Brain microvascular endothelial cell (primary cell): ENCODE results near the gene OSR1.

Experiments
- DNase-seq: peaks from one replicate; pipeline ENCODE4 v3.0.0-alpha.2; 2020
- H3K27ac ChIP-seq: fragments of 250-450 bp; sonication (Bioruptor Pico); 2 replicates; pipeline ENCODE4 v1.5.1; 2020; ENCODE audit warnings: mild to moderate bottlenecking, moderate library complexity
- H3K27me3 ChIP-seq: fragments of 250-450 bp; sonication (Bioruptor Pico); replicated peaks from 2 replicates; pipeline ENCODE4 v1.5.1; 2020; ENCODE audit warnings: mild to moderate bottlenecking
- H3K36me3 ChIP-seq: fragments of 250-450 bp; sonication (Bioruptor Pico); replicated peaks from 2 replicates; pipeline ENCODE4 v1.5.1; 2020; ENCODE audit warnings: mild to moderate bottlenecking
- H3K4me3 ChIP-seq: 2 replicates; pipeline ENCODE4 v1.5.1; 2011; ENCODE audit warnings: low read depth, mild to moderate bottlenecking, control low read depth, low read length, moderate library complexity
- in situ Hi-C: cut with HindIII; loops from 2 replicates; pipeline ENCODE4 v1.10.0; 2017; ENCODE audit warnings: low sequenced_read_pairs, low pct_ligation_motif_present
- TF ChIP-seq, protein P1 (sequence below): IDR thresholded peaks from 2 replicates; pipeline ENCODE4 v1.5.1; 2011; ENCODE audit warnings: low read depth, mild to moderate bottlenecking, moderate library complexity, low read length, control low read depth, inconsistent platforms; ENCODE audit errors: missing control alignments

Gene OSR1

DNA sequence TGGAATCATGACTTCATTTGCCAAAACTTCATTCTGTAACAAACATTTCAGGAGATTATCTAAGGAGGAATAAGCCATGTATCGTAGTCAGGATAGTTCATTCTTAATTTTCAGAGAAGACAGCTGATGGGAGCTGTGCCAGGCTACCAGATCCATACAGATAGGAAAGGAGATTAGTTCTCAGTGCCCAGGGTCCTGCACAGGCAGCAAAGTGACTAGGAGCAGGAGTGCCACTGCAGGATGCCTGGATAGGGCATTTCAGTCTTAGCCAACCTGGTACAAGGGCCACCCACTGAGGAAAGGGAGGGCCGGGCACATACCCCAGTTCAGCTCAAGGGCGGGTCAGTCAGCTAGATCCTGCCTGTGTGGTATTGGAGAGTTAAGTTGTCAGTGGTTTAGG, 6.7 kb upstream of the OSR1 start:
- in situ Hi-C loops: loop anchor here (10.0 to 25.0 kb wide), 2 partner anchors 497 to 840 kb away; no protein-coding TSS in a partner anchor
- H3K27me3 ChIP-seq: no peaks in the 10 kb centered on the region

DNA sequence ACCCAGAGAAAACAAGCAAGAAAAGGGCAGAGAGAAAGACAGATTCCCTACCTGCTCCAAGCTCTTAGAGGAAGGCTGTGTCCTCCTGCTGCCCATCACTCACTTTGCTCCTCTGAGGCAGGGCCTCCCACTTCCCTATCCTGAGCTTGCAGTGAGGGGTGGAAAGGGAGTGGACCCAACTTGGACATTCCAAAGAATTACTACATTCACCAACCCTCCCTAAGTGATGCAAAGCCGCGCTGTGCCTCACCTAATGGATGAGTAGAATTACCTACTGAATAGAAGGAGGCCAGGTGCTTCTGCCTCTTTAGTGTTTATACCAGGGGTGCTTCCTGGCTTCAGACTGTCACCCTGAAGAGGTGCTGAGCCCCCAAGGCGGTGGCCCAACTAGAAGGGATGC, 5.6 kb upstream of the OSR1 start:
- no peak for DNase-seq
- TF ChIP-seq, protein P1, sequence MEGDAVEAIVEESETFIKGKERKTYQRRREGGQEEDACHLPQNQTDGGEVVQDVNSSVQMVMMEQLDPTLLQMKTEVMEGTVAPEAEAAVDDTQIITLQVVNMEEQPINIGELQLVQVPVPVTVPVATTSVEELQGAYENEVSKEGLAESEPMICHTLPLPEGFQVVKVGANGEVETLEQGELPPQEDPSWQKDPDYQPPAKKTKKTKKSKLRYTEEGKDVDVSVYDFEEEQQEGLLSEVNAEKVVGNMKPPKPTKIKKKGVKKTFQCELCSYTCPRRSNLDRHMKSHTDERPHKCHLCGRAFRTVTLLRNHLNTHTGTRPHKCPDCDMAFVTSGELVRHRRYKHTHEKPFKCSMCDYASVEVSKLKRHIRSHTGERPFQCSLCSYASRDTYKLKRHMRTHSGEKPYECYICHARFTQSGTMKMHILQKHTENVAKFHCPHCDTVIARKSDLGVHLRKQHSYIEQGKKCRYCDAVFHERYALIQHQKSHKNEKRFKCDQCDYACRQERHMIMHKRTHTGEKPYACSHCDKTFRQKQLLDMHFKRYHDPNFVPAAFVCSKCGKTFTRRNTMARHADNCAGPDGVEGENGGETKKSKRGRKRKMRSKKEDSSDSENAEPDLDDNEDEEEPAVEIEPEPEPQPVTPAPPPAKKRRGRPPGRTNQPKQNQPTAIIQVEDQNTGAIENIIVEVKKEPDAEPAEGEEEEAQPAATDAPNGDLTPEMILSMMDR: no peak
- in situ Hi-C loops: loop anchor here (10.0 to 25.0 kb wide), 2 partner anchors 498 to 839 kb away; no protein-coding TSS in a partner anchor
- H3K4me3 ChIP-seq: no peak overlapping the region
- no peaks in the 10 kb centered on the region for H3K27me3 ChIP-seq
- no peak overlapping the region for H3K27ac ChIP-seq
- no peaks in the 10 kb centered on the region for H3K36me3 ChIP-seq

More for the DNA sequence above, 6.7 kb upstream of the OSR1 start:
- TF ChIP-seq, protein P1: no peak
- DNase-seq: no peak
- no peaks in the 10 kb centered on the region for H3K36me3 ChIP-seq
- no peak overlapping the region for H3K4me3 ChIP-seq
- H3K27ac ChIP-seq: no peak overlapping the region

DNA sequence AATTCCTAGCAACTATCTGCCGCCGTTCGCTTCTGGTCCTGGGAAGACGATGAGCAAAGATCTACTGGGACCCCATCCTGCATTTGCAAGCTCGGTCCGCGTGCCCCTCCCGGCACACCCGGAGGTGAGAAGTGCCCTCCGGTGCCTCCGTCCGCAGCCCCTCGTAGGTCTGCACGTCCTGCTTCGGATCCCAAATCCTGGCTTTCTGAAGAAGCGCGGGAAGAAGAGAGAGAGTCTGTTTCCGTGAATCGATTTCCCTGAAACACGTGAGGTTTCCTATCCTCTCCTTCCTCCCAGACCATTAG, 5.0 kb upstream of the OSR1 start:
- H3K27me3 ChIP-seq: no peaks in the 10 kb centered on the region
- H3K4me3 ChIP-seq: peak overlapping the region; percentile 66
- DNase-seq: no peak
- in situ Hi-C loops: loop anchor here (10.0 to 25.0 kb wide), 2 partner anchors 499 to 839 kb away; no protein-coding TSS in a partner anchor
- no peaks in the 10 kb centered on the region for H3K36me3 ChIP-seq
- TF ChIP-seq, protein P1: no peak
- H3K27ac ChIP-seq: no peak overlapping the region

DNA sequence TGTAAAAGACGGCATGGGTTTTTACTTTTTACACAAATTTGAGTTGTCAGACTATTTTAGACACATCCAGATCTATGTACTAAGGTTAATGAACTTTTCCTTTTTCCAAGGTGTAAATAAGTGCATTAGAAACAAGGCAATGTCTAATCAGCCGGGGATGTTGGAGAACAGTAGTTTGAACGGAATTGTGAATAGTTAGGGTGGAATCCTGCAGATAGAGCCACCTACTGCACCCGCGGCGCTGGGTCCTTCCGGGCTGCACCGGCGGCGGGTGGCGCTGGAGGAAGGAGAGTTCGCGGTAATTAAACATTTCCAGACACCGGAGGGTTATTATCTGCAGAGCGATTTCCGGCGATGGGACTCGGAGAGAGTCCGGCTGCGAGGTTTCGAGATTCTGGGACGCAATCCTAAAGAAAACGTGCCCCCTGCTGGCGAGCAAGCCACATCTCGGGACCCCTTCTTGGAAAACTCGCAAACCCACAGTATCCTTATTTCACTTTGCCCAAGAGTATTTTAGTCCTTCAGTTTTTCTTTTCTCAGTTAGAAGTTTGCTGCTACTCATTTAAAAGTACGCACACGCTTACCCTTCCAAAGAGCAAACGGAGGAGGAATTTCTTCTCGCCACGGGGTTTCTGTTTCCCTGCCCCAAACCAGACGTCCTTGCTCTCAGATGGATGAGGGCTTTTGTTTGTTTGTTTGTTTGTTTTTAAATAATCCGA, 4.5 kb upstream of the OSR1 start:
- peak overlapping the region; percentile 38 for H3K27ac ChIP-seq
- DNase-seq: peak; percentile 81

DNA sequence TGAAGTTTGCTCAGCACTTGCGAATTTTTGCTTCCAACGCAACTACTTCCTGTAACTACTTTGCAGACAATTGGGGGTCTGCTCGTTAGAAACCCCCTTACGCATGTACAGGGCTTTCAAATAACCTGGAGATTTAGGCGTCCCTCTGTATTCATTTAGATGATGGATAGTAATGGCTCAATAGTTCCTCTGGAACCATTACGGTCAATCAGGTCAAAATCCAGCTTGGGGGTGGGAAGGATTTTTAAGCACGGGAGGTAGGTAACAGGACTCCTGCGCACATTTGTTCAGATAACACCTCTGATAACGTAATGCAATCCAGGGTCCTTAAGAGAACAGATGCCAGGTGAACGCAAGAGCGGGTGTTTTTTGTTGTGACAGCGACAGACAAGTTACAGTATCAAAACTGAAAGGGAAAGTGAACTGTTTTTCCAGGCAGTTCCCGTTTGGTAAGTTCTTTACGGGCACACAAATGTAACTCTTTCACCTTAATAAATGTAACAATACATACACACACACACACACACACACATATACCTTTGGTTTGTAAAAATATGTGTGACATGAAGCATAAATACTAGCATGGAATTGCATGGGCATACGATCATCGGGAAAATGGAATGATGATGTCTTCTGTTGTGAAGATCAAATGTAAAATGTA, 3.8 kb upstream of the OSR1 start:
- Histone ChIP-seq H3K4me3 (peak overlapping the region; percentile 66), H3K27ac (peak overlapping the region; percentile 38)

More for the DNA sequence above, 4.5 kb upstream of the OSR1 start:
- Histone ChIP-seq H3K36me3 (no peaks in the 10 kb centered on the region), H3K4me3 (peak overlapping the region; percentile 66), H3K27me3 (no peaks in the 10 kb centered on the region)
- TF ChIP-seq, protein P1: peak; percentile 86
- in situ Hi-C loops: loop anchor here (10.0 to 25.0 kb wide), 2 partner anchors 499 to 838 kb away; no protein-coding TSS in a partner anchor

More for the DNA sequence above, 3.8 kb upstream of the OSR1 start:
- no peak for DNase-seq
- in situ Hi-C loops: loop anchor here (10.0 to 25.0 kb wide), 2 partner anchors 500 to 837 kb away; no protein-coding TSS in a partner anchor
- TF ChIP-seq, protein P1: no peak
- Histone ChIP-seq H3K27me3 (no peaks in the 10 kb centered on the region), H3K36me3 (no peaks in the 10 kb centered on the region)
